Activated T-cell treated with anti-CD3 and anti-CD28 coated beads, Interleukin-2, amount 50 U/mL, for 24 hours (primary cell): ENCODE measurements around the gene IL17REL.
"Not testable (repeated sequence)": the region's sequence is repeated elsewhere in the genome, so short reads cannot be mapped to it uniquely, and the experiment has no call there.

Experiments
- DNase-seq: peaks from one replicate; pipeline ENCODE4 v3.0.0-alpha.2; 2020
- H3K27ac Mint-ChIP-seq: 2 replicates; pipeline ENCODE4 v1.8.0; 2020; ENCODE audit warnings: mild to moderate bottlenecking, mixed read lengths
- H3K27me3 Mint-ChIP-seq: 2 replicates; pipeline ENCODE4 v1.8.0; 2020; ENCODE audit warnings: mixed read lengths
- H3K36me3 Mint-ChIP-seq: 2 replicates; pipeline ENCODE4 v1.8.0; 2020; ENCODE audit warnings: low read depth, mixed read lengths
- H3K4me1 Mint-ChIP-seq: 2 replicates; pipeline ENCODE4 v1.8.0; 2020; ENCODE audit warnings: low read depth, mixed read lengths
- H3K4me3 Mint-ChIP-seq: 2 replicates; pipeline ENCODE4 v1.8.0; 2020; ENCODE audit warnings: mild to moderate bottlenecking, moderate library complexity, mixed read lengths
- H3K9me3 Mint-ChIP-seq: 2 replicates; pipeline ENCODE4 v1.8.0; 2020; ENCODE audit warnings: mixed read lengths

IL17REL gene

GRCh38 chr22:49996119-49996517 lies 16.4 kb downstream of the IL17REL start:
- Mint-ChIP-seq H3K4me3 (no peak overlapping the region), H3K9me3 (peaks cover 4% of the 10 kb centered on the region), H3K27ac (no peak overlapping the region), H3K27me3 (peaks cover 6% of the 10 kb centered on the region), H3K36me3 (no peaks in the 10 kb centered on the region), H3K4me1 (peaks cover 13% of the 10 kb centered on the region)
- DNase-seq: no peak

- peaks cover 6% of the 10 kb centered on the region for H3K27me3 Mint-ChIP-seq
- H3K27ac Mint-ChIP-seq: no peak overlapping the region
- H3K4me1 Mint-ChIP-seq: peaks cover 13% of the 10 kb centered on the region
- H3K4me3 Mint-ChIP-seq: no peak overlapping the region
- DNase-seq: no peak
- H3K9me3 Mint-ChIP-seq: peaks cover 7% of the 10 kb centered on the region
- no peaks in the 10 kb centered on the region for H3K36me3 Mint-ChIP-seq
Measured at GRCh38 chr22:49995361-49996118, 17.0 kb downstream of the IL17REL start.

DNA sequence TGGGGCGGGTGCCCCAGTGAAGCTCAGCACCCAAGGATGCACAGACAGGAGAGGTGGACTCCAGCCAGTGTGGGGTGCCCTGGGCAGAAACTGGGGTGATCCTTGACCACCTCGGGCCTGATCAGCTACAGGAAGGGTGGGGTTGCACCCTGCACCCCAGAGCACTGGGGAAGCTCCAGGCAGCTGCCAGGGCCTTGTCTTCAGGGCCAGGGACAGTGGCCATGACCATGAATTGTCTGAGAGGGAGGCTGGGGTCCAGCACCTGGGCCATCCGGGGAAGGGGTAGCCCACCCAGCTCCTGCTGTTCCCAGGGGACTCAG lies 17.6 kb downstream of the IL17REL start:
- H3K36me3 Mint-ChIP-seq: no peaks in the 10 kb centered on the region
- H3K27me3 Mint-ChIP-seq: peaks cover 6% of the 10 kb centered on the region
- no peak for DNase-seq
- peaks cover 13% of the 10 kb centered on the region for H3K4me1 Mint-ChIP-seq
- peaks cover 7% of the 10 kb centered on the region for H3K9me3 Mint-ChIP-seq
- H3K27ac Mint-ChIP-seq: no peak overlapping the region
- H3K4me3 Mint-ChIP-seq: no peak overlapping the region

- no peak for DNase-seq
- Mint-ChIP-seq H3K4me3 (no peak overlapping the region), H3K9me3 (peaks cover 7% of the 10 kb centered on the region), H3K27ac (no peak overlapping the region), H3K27me3 (peaks cover 6% of the 10 kb centered on the region), H3K4me1 (peaks cover 13% of the 10 kb centered on the region), H3K36me3 (no peaks in the 10 kb centered on the region)
Measured at GRCh38 chr22:49994361-49995040, 18.1 kb downstream of the IL17REL start.

DNA sequence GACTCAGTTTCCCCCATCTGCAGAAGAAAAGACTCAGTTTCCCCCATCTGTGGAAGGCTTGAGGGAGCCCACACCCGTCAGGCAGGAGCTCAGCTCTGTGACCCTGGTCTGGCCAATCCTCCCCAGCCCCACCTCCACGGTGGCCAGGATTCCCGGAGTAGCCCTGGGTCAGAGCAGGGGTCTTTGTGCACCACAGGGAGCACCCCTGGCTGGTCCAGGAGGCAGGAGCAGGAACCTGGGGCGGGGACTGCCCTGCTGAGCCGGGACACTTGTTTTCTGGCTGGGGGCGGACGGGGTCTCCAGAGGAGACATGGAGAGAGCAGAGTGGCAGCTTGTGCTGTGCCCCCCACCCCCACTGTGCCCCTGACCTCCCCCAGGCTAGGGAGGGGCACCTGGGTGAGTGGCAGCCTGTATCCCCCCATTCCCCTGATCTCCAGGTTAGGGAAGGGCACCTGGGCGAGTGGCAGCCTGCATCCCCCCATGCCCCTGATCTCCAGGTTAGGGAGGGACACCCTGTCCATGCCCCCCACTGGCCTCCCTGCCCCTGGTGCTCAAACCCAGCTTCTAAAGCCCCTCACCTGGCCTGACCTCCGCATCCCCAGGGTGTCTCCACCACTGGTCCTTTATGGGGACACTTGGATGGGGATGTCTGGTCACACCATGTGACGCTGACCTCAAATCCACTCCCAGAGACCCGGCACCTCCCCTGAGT lies 18.8 kb downstream of the IL17REL start:
- Mint-ChIP-seq H3K27ac (no peak overlapping the region), H3K9me3 (peaks cover 9% of the 10 kb centered on the region), H3K36me3 (no peaks in the 10 kb centered on the region), H3K4me1 (peaks cover 10% of the 10 kb centered on the region), H3K27me3 (peaks cover 5% of the 10 kb centered on the region), H3K4me3 (no peak overlapping the region)
- no peak for DNase-seq

- Mint-ChIP-seq H3K9me3 (peaks cover 9% of the 10 kb centered on the region), H3K4me1 (peaks cover 8% of the 10 kb centered on the region), H3K4me3 (no peak overlapping the region), H3K36me3 (no peaks in the 10 kb centered on the region), H3K27ac (no peak overlapping the region), H3K27me3 (no peaks in the 10 kb centered on the region)
- peak; percentile 83 for DNase-seq
Measured at GRCh38 chr22:49992921-49993648, 19.5 kb downstream of the IL17REL start.

DNA sequence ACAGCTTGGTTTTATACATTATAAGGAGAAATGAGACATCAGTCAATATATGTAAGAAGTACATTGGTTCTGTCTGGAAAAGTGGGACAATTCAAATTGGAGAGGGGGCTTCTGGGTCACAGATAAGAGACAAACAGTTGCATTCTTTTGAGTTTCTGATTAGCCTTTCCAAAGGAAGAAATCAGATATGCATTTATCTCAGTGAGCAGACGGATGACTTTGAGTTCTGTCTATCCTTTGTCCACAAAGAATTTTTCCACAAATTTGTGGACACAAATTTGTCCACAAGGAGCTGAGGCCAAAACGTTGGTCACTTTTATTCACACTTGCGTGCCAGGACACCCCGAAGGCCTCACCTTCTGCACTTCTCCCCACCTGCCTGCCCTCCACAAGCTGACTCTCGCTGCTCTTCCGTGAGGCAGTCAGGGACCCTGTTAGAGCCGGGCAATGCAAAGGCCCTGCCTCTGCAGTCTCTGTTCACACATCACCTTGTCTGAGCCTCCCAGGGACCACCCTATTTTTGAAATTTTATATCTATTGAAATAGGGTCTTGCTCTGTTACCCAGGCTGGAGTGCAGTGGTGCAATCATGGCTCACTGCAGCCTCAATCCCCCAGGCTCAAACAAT lies 20.5 kb downstream of the IL17REL start:
- no peaks in the 10 kb centered on the region for H3K27me3 Mint-ChIP-seq
- H3K4me1 Mint-ChIP-seq: peaks cover 8% of the 10 kb centered on the region
- H3K4me3 Mint-ChIP-seq: no peak overlapping the region
- no peaks in the 10 kb centered on the region for H3K36me3 Mint-ChIP-seq
- no peak overlapping the region for H3K27ac Mint-ChIP-seq
- H3K9me3 Mint-ChIP-seq: peaks cover 12% of the 10 kb centered on the region
- no peak for DNase-seq

DNA sequence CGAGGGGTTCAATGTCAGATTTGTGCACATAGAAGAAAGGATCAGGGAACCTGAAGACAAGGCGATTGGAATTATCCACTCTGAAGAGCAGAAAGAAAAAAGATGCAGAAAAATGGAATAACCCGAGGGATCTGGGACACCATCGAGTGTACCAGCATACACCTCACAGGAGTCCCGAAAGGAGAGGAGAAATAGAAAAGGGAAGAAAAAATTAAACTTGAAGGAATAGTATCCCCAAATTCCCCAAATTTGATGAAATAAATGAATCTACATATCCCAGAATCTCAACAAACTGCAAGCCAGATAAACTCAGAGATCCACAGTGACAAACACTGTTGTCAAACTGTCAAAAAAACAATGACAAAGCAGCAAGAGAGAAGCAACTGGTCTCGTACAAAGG lies 21.4 kb downstream of the IL17REL start:
- Mint-ChIP-seq H3K4me1 (peaks cover 8% of the 10 kb centered on the region), H3K4me3 (no peak overlapping the region), H3K36me3 (no peaks in the 10 kb centered on the region), H3K27me3 (no peaks in the 10 kb centered on the region), H3K9me3 (peaks cover 21% of the 10 kb centered on the region), H3K27ac (no peak overlapping the region)
- DNase-seq: no peak

GRCh38 chr22:49989826-49990225 lies 22.7 kb downstream of the IL17REL start:
- H3K4me3 Mint-ChIP-seq, H3K27ac Mint-ChIP-seq, H3K36me3 Mint-ChIP-seq, DNase-seq, H3K4me1 Mint-ChIP-seq, H3K27me3 Mint-ChIP-seq: not testable (repeated sequence)
- H3K9me3 Mint-ChIP-seq: peaks cover 29% of the 10 kb centered on the region

DNA sequence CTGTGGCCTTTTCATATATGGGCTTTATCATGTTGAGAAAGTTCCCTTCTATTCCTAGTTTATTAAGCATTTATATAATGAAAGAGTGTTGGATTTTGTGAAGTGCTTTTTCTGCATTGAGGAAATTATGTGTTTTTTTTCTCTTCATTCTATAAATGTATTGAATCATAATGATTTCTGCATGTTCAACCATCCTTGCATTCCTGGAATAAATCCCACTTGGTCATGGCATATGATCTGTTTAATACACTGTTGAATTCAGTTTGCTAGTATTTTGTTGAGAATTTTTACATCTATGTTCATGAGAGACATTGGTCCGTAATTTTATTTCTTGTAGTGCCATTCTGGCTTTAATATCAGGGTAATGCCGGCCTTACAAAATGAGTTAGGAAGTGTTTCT lies 26.2 kb downstream of the IL17REL start:
- H3K27me3 Mint-ChIP-seq: peaks cover 7% of the 10 kb centered on the region
- peaks cover 10% of the 10 kb centered on the region for H3K4me1 Mint-ChIP-seq
- H3K9me3 Mint-ChIP-seq: peaks cover 30% of the 10 kb centered on the region
- peaks cover 4% of the 10 kb centered on the region for H3K36me3 Mint-ChIP-seq
- DNase-seq: no peak
- H3K27ac Mint-ChIP-seq: no peak overlapping the region
- no peak overlapping the region for H3K4me3 Mint-ChIP-seq

GRCh38 chr22:49983148-49984042 lies 29.2 kb downstream of the IL17REL start:
- no peak overlapping the region for H3K27ac Mint-ChIP-seq
- H3K27me3 Mint-ChIP-seq: peaks cover 7% of the 10 kb centered on the region
- no peak overlapping the region for H3K4me3 Mint-ChIP-seq
- H3K36me3 Mint-ChIP-seq: peaks cover 25% of the 10 kb centered on the region
- H3K4me1 Mint-ChIP-seq: peaks cover 33% of the 10 kb centered on the region
- DNase-seq: peak; percentile 57
- H3K9me3 Mint-ChIP-seq: peaks cover 35% of the 10 kb centered on the region

DNA sequence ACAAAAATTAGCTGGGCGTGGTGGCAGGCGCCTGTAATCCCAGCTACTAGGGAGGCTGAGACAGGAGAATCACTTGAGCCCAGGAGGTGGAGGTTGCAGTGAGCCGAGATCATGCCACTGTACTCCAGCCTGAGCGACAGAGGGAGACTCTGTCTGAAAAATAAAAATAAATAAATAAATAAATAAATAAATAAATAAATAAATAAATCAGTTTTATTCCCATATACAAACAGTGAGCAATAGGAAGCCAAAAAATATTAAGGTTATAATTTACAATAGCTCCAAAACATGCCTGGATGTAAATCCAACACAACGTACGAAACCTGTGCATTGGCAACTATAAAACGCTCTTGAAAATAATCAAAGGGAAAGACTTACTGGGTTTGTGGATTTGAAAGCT lies 30.8 kb downstream of the IL17REL start:
- H3K4me3 Mint-ChIP-seq, DNase-seq, H3K27ac Mint-ChIP-seq, H3K27me3 Mint-ChIP-seq: not testable (repeated sequence)
- H3K36me3 Mint-ChIP-seq: peaks cover 33% of the 10 kb centered on the region
- peaks cover 31% of the 10 kb centered on the region for H3K9me3 Mint-ChIP-seq
- H3K4me1 Mint-ChIP-seq: peaks cover 40% of the 10 kb centered on the region

DNA sequence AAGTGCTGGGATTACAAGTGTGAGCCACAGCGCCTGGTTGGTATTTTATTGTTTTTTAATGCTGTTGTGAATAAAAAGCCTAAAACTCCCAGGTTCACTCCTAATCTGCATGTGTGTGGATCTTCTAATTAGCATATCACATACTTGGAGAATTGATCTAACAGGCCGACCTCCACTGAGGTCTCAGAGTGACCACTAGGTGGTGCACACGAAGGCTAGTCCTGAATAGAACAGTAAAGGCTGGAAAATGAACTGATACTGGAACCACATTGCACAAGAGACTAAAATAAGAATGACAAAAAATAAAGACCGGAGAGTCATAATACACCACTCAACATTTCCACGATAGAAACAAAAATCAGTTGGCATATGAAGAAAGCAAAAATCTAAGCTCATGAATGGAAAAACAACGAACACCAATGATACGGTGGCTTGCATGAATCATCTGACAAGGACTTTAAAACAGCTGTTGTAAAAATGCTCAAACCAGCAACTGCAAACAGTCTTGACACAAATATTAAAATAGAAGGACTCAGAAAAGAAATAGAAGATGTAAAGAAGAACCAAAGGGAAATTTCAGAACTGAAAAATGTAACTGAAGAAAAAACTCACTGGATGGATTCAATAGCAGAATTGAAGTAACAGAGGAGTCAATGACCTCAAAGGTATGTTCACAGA lies 32.8 kb downstream of the IL17REL start:
- peaks cover 36% of the 10 kb centered on the region for H3K36me3 Mint-ChIP-seq
- peaks cover 54% of the 10 kb centered on the region for H3K4me1 Mint-ChIP-seq
- H3K4me3 Mint-ChIP-seq: no peak overlapping the region
- peak; percentile 50 for DNase-seq
- H3K27me3 Mint-ChIP-seq: peaks cover 4% of the 10 kb centered on the region
- peak overlapping the region; percentile 88 for H3K27ac Mint-ChIP-seq
- peaks cover 17% of the 10 kb centered on the region for H3K9me3 Mint-ChIP-seq
